IgD-negative memory B cell (primary cell): ENCODE measurements around the gene ARSD. TPM values are rescaled to one million over a fixed set of nuclear protein-coding genes. Genes with fewer than 3 reads are reported as not detected.
A peak's percentile ranks its signal among the peaks of the same experiment; 100 is the strongest.
"Not testable (repeated sequence)": the region's sequence is repeated elsewhere in the genome, so short reads cannot be mapped to it uniquely, and the experiment has no call there.

Source experiments
- H3K27ac Mint-ChIP-seq, 3 donors: one replicate each; pipeline ENCODE4 v1.8.0; 2020 to 2022; ENCODE audit warnings: mild to moderate bottlenecking in 3 of 3, mixed read lengths in 3 of 3, moderate library complexity in 1 of 3
- H3K27me3 Mint-ChIP-seq: one replicate; pipeline ENCODE4 v1.8.0; 2021; ENCODE audit warnings: mixed read lengths
- H3K36me3 Mint-ChIP-seq: one replicate; pipeline ENCODE4 v1.8.0; 2020; ENCODE audit warnings: mild to moderate bottlenecking, mixed read lengths
- H3K4me1 Mint-ChIP-seq, 3 donors: one replicate each; pipeline ENCODE4 v1.8.0; 2020 to 2022; ENCODE audit warnings: mixed read lengths in 3 of 3, mild to moderate bottlenecking in 1 of 3
- H3K4me3 Mint-ChIP-seq, 4 donors: one replicate each; pipeline ENCODE4 v1.8.0; 2020 to 2022; ENCODE audit warnings: mild to moderate bottlenecking in 4 of 4, mixed read lengths in 4 of 4, moderate library complexity in 3 of 4
- H3K9me3 Mint-ChIP-seq, 3 donors: one replicate each; pipeline ENCODE4 v1.8.0; 2020 to 2021; ENCODE audit warnings: mixed read lengths in 3 of 3, mild to moderate bottlenecking in 1 of 3
- polyA plus RNA-seq: library from polyadenylated mRNA; unstranded; fragments of 300-500 nt; fragmentation: Illumina TruSeq; gene quantifications from one replicate; pipeline ENCODE4 v1.2.3, GENCODE V29; 2021

The ARSD gene
- polyA plus RNA-seq, 1 donor from 2014 or later, result 5.4 TPM

- no peaks in the 10 kb centered on the region for H3K36me3 Mint-ChIP-seq
- H3K4me3 Mint-ChIP-seq, result no peak overlapping the region
- no peaks in the 10 kb centered on the region for H3K9me3 Mint-ChIP-seq
- H3K4me1 Mint-ChIP-seq, result no peaks in the 10 kb centered on the region
- H3K27me3 Mint-ChIP-seq, result peaks cover 6% of the 10 kb centered on the region
- no peak overlapping the region for H3K27ac Mint-ChIP-seq
These were observed 26.7 kb upstream of the ARSD start for GRCh38 chrX:2955838-2956237.

- H3K27me3 Mint-ChIP-seq, result peaks cover 6% of the 10 kb centered on the region
- no peak overlapping the region for H3K4me3 Mint-ChIP-seq
- H3K27ac Mint-ChIP-seq, result no peak overlapping the region
- H3K36me3 Mint-ChIP-seq, result no peaks in the 10 kb centered on the region
- no peaks in the 10 kb centered on the region for H3K9me3 Mint-ChIP-seq
- no peaks in the 10 kb centered on the region for H3K4me1 Mint-ChIP-seq
These were observed 26.1 kb upstream of the ARSD start for GRCh38 chrX:2955281-2955680.

GRCh38 chrX:2954541-2954940 lies 25.4 kb upstream of the ARSD start:
- Mint-ChIP-seq H3K27ac (no peak overlapping the region), H3K36me3 (no peaks in the 10 kb centered on the region), H3K9me3 (no peaks in the 10 kb centered on the region), H3K4me3 (no peak overlapping the region), H3K27me3 (peaks cover 3% of the 10 kb centered on the region), H3K4me1 (no peaks in the 10 kb centered on the region)

DNA sequence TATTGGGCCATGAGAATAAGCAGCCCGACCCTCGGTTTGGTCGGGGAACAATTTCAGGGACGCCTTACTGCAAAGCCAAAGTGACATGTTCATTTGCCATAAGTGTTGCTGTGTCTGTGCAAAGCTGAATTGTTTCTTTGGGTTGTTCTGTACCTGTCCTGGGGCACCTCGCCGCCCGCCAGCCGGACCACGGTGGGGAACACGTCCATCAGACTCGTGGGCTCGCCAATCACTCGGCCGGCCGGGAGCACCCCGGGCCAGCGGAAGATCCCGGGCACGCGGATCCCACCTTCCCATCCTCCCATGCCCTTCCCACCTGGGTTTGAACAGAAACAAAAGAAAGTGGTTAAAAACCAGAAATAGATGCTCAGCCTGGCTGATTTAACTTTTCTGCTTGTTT lies 8.8 kb upstream of the ARSD start:
- H3K27ac Mint-ChIP-seq, H3K4me1 Mint-ChIP-seq, H3K4me3 Mint-ChIP-seq, H3K36me3 Mint-ChIP-seq, H3K9me3 Mint-ChIP-seq: not testable (repeated sequence)
- H3K27me3 Mint-ChIP-seq, result peaks cover 10% of the 10 kb centered on the region

DNA sequence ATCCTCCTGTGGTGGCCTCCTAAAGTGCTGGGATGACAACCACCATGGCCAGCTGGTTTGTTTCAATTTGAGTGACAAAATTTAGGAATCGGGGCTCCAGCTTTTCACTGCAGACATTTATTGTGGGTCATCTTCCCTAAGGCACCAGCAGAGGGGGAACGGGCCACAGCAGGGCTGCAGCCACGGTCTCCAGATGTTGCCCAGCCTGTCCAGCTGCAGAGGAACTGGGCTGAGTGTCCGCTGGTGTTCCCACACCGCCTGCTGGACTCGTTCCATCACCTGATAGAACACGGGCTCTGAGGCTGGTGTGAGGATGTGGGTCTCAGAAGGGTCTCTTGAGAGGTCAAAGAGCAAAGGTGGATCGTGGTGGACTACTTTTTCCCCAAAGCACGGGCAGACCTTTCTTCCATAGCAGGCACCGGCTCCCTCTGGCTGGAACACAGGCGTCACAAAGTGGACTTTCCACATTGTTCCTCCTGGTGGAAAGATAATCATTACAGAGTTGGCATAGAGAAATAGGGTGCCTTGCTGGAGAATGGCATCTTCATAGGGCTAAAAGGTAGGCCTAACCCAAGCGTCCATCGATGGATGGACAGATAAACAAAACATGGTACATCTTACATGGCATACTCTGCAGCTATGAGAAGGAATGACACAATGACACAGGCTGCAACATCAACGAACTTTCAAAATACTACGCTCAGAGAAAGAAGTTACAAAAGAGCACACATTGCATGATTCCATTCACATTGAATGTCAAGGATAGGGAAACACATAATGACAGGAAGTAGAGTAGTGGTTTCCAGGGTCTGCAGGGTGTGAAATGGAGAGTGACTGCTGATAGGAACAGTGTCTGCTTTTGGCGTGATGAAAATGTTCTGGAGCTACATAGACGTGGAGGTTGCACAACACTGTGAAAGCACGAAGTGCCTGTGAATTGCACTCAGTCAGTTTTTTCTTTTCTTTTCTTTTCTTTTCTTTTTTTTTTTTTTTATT lies 5.9 kb upstream of the ARSD start:
- peaks cover 0 to 9% (median 1%) of the 10 kb centered on the region in 3 donors for H3K9me3 Mint-ChIP-seq
- peaks cover 1% of the 10 kb centered on the region for H3K36me3 Mint-ChIP-seq
- peak overlapping the region in 1 of 3 donors; percentile 35 for H3K27ac Mint-ChIP-seq
- H3K27me3 Mint-ChIP-seq, result peaks cover 13% of the 10 kb centered on the region
- no peak overlapping the region for H3K4me3 Mint-ChIP-seq
- H3K4me1 Mint-ChIP-seq, result no peaks in the 10 kb centered on the region

- Mint-ChIP-seq H3K4me3 (no peak overlapping the region), H3K27ac (no peak overlapping the region)
These were observed 4.2 kb upstream of the ARSD start for GRCh38 chrX:2933125-2933900.

GRCh38 chrX:2931612-2932011 lies 2.5 kb upstream of the ARSD start:
- peaks cover 1% of the 10 kb centered on the region for H3K36me3 Mint-ChIP-seq
- H3K4me1 Mint-ChIP-seq, result peaks cover 0 to 2% (median 0%) of the 10 kb centered on the region in 3 donors
- H3K9me3 Mint-ChIP-seq, result peaks cover 0 to 9% (median 1%) of the 10 kb centered on the region in 3 donors
- H3K27ac Mint-ChIP-seq, result peak overlapping the region in 1 of 3 donors; percentile 63
- H3K27me3 Mint-ChIP-seq, result peaks cover 11% of the 10 kb centered on the region
- H3K4me3 Mint-ChIP-seq, result peak overlapping the region in 2 of 4 donors; percentile 12 to 66

More at GRCh38 chrX:2933125-2933900, 4.2 kb upstream of the ARSD start:
- peaks cover 0 to 9% (median 1%) of the 10 kb centered on the region in 3 donors for H3K9me3 Mint-ChIP-seq
- H3K36me3 Mint-ChIP-seq, result peaks cover 1% of the 10 kb centered on the region
- no peaks in the 10 kb centered on the region for H3K4me1 Mint-ChIP-seq
- peaks cover 15% of the 10 kb centered on the region for H3K27me3 Mint-ChIP-seq

GRCh38 chrX:2931155-2931554 lies 2.0 kb upstream of the ARSD start:
- H3K4me1 Mint-ChIP-seq, result peaks cover 0 to 2% (median 0%) of the 10 kb centered on the region in 3 donors
- H3K4me3 Mint-ChIP-seq, result peak overlapping the region in 1 of 4 donors; percentile 66
- peaks cover 0 to 5% (median 1%) of the 10 kb centered on the region in 3 donors for H3K9me3 Mint-ChIP-seq
- H3K36me3 Mint-ChIP-seq, result peaks cover 1% of the 10 kb centered on the region
- peaks cover 9% of the 10 kb centered on the region for H3K27me3 Mint-ChIP-seq
- no peak overlapping the region for H3K27ac Mint-ChIP-seq

- H3K4me3 Mint-ChIP-seq, result peak overlapping the region; percentile 77 to 92 (median 88)
- H3K36me3 Mint-ChIP-seq, result peaks cover 1% of the 10 kb centered on the region
- peak overlapping the region in 2 of 3 donors; percentile 59 to 60 for H3K27ac Mint-ChIP-seq
- H3K27me3 Mint-ChIP-seq, result peaks cover 5% of the 10 kb centered on the region
- peaks cover 0 to 4% (median 0%) of the 10 kb centered on the region in 3 donors for H3K4me1 Mint-ChIP-seq
- peaks cover 0 to 5% (median 1%) of the 10 kb centered on the region in 3 donors for H3K9me3 Mint-ChIP-seq
These were observed 952 bp downstream of the ARSD start for GRCh38 chrX:2928191-2928582.

- Mint-ChIP-seq H3K9me3 (peaks cover 0 to 5% (median 0%) of the 10 kb centered on the region in 3 donors), H3K27ac (peak overlapping the region in 2 of 3 donors; percentile 19 to 74), H3K4me3 (peak overlapping the region in 2 of 4 donors; percentile 39 to 75), H3K36me3 (peaks cover 2% of the 10 kb centered on the region), H3K4me1 (peaks cover 0 to 4% (median 0%) of the 10 kb centered on the region in 3 donors), H3K27me3 (peaks cover 5% of the 10 kb centered on the region)
These were observed 2.4 kb downstream of the ARSD start for GRCh38 chrX:2926664-2927275.

DNA sequence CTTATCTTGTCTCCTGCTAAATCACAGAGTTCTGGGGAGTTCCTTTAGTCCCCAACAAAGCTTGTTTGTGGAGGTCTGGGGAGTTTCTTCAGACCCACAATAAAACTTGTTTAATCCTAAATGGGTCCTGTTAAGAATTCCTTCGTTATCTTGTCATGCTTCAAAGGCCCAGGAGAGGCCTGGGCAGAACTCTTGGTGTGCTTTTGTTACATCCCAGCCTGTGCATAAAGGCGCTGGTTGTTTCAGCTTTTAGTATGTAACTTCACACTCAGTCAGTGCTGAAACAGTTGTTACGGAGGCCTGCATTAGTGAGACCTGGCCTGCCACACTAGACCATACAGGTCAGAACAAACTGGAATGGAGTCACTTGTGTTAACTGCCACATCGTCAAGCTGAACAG lies 2.9 kb downstream of the ARSD start:
- H3K4me1 Mint-ChIP-seq, H3K36me3 Mint-ChIP-seq, H3K27me3 Mint-ChIP-seq, H3K9me3 Mint-ChIP-seq: not testable (repeated sequence)
- peak overlapping the region in 2 of 3 donors; percentile 19 to 74 for H3K27ac Mint-ChIP-seq
- peak overlapping the region in 2 of 4 donors; percentile 39 to 75 for H3K4me3 Mint-ChIP-seq

DNA sequence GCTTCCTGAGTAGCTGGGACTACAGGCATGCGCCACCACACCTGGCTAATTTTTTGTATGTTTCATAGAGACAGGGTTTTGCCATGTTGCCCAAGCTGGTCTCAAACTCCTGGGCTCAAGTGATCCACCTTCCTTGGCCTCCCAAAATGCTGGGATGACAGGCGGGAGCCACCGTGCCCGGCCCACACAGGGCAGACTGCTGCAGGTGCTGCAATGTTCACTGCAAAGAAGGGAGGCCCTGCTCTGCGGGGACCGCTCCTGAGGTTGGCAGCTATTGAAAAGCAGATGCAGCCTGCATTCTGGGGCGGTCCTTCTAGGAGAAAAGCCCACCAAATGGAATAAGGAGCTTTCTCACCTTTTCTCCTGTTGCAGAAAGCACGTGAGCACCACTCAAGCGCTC lies 5.0 kb downstream of the ARSD start:
- no peak overlapping the region for H3K27ac Mint-ChIP-seq
- H3K27me3 Mint-ChIP-seq, result no peaks in the 10 kb centered on the region
- H3K4me1 Mint-ChIP-seq, result peaks cover 0 to 4% (median 0%) of the 10 kb centered on the region in 3 donors
- H3K4me3 Mint-ChIP-seq, result no peak overlapping the region
- peaks cover 2% of the 10 kb centered on the region for H3K36me3 Mint-ChIP-seq
- H3K9me3 Mint-ChIP-seq, result no peaks in the 10 kb centered on the region

- Mint-ChIP-seq H3K36me3 (peaks cover 3% of the 10 kb centered on the region), H3K9me3 (no peaks in the 10 kb centered on the region), H3K4me3 (no peak overlapping the region), H3K27ac (no peak overlapping the region), H3K27me3 (no peaks in the 10 kb centered on the region), H3K4me1 (peaks cover 0 to 2% (median 0%) of the 10 kb centered on the region in 3 donors)
These were observed 7.4 kb downstream of the ARSD start for GRCh38 chrX:2921750-2922149.

- H3K4me1 Mint-ChIP-seq, result peaks cover 0 to 2% (median 0%) of the 10 kb centered on the region in 3 donors
- no peak overlapping the region for H3K27ac Mint-ChIP-seq
- no peaks in the 10 kb centered on the region for H3K27me3 Mint-ChIP-seq
- H3K9me3 Mint-ChIP-seq, result peaks cover 0 to 4% (median 2%) of the 10 kb centered on the region in 3 donors
- no peak overlapping the region for H3K4me3 Mint-ChIP-seq
- peaks cover 7% of the 10 kb centered on the region for H3K36me3 Mint-ChIP-seq
These were observed 7.9 kb downstream of the ARSD start for GRCh38 chrX:2921193-2921592.
